Smooth muscle cell of the brain vasculature (primary cell): ENCODE data around the gene SPAG16.
"Not testable (repeated sequence)": the region's sequence is repeated elsewhere in the genome, so short reads cannot be mapped to it uniquely, and the experiment has no call there.

Experiments
- DNase-seq: peaks from one replicate; pipeline ENCODE4 v3.0.0-alpha.2; 2012; ENCODE audit warnings: low read depth, low spot score

SPAG16 gene

GRCh38 chr2:213545481-213545880 is 261.2 kb downstream of the SPAG16 start:
- DNase-seq, result no peak

DNA sequence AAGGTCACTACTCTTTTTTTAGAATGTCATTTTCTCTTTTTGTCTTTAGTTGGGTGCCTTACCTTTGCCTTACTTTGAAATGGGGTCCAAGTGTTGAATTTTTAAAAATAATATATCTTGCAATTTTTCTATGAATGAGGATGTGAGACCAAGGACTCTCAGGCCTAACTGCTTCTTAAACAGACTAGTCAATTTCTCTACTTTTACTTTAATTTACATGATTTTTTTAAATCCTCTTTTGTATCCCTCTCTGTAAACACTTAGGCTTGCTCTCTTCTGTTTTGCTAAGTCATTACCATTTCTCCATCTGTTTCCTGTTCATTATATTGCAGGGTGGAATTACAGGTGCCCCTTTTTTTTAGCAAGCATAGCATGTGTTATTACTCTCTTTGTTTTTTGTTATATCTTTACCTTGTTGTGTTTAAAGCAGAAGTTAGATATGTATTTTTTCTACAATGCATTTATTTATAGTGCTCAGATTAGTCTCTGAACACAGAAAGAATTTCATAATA is 261.8 kb downstream of the SPAG16 start:
- DNase-seq, result no peak

DNA sequence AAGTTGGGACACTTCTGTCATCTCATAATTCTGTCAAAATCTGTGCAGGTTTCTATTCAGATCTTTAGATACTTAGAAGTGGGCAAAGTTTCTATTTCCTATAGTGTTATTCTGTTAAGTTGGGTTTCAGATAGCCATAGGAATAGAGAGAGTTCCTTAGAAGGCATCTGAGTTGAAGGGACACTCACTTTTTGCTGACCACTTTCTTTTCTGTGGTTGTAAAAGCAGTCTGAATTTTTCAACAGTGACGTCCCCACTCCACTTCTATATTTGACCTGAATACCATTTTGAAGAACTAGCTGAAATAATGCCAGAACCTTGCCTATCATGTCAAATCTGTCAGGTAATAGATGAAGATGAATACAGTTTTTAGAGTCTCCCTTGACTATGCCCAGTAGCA is 267.3 kb downstream of the SPAG16 start:
- DNase-seq, result no peak

DNA sequence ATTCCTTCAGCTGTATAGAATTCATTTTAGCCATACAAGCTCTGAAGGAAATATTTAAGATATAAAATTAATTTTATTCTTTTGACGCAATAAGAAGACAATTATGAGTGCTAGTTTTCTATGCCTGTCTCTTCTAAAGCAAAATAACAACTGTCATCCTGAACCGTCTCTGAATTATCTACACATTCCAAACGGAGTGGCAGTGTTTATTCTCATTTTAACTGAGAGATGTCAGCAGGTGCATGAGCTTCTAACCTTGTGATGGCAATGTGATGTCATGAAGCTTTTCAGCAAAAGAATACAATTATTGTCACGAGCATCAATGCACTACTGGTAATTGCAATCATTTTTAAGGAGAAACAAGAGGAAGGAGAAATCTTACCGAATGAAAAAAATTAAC is 274.8 kb downstream of the SPAG16 start:
- no peak for DNase-seq

DNA sequence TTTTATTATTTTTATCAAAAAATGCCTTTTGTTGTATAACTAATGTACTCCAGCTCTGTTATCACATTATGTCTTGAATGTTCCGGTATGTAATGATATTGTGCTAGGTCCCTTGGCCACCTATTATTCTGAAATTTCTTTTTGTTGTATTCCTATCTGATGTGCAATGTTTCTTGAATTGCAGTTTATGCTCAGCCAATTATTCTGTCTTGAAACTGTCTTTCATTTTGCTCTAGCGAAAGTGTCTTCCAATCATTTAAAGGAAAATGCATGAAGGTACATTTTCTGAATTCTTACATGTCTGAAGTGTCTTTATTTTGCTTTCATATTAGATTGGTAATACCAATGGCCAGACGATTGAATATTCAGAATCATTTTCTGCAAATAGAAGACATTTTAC is 277.5 kb downstream of the SPAG16 start:
- no peak for DNase-seq

DNA sequence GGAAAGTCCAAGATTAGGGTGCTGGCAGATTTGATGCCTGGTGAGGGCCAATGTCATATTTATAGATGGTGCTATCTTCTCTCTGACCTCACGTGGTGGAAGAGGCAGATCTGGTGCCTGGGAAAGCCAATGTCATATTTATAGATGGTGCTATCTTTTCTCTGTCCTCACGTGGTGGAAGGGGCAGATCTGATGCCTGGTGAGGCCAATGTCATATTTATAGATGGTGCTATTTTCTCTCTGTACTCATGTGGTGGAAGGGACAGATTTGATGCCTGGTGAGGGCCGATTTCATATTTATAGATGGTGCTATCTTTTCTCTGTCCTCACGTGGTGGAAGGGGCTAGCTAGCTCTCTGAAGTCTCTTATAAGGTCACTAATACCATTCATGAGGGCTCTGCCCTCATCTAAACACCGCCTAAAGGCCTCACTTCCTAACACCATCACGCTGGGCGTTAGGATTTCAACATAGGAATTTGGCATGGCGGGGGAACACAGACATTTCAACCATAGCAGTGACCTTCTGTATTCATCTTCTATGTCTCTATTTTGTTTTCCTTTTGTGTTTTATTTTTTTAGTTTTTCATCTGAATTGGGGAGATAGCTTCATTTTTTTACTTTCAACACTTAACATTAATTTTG is 278.4 kb downstream of the SPAG16 start:
- DNase-seq, result no peak

GRCh38 chr2:213566846-213567245 is 282.6 kb downstream of the SPAG16 start:
- no peak for DNase-seq

GRCh38 chr2:213609570-213610170 is 325.4 kb downstream of the SPAG16 start:
- DNase-seq, result no peak

DNA sequence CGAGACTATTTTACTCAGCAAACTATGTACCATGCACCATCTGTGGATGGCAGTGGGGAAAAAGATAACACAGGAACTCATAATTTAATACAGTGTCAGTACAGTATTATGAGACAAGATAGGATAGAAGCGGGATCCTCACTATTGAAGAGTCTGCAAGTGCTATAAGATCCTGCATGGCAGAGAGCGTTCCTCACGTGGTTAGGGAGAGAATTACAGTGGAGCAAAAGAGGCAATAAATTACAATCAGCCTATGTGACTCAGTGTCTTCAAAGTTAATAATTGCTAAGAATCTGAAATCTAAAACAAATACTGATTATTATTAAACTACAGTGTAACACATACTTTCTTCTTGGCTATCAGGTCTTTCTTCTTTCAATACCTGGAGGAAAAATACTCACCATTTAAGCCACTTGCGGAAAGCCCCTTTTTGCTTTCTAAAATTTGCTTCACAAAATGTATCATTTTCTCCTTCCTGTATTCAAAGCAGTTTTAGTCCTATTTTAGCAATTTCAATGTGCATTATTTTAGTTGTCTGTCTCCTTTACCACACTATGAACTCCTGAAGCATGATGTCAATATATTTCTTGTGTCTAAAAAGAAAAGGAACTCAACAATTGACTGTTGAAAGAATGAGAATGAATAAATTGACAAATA is 342.9 kb downstream of the SPAG16 start:
- no peak for DNase-seq

DNA sequence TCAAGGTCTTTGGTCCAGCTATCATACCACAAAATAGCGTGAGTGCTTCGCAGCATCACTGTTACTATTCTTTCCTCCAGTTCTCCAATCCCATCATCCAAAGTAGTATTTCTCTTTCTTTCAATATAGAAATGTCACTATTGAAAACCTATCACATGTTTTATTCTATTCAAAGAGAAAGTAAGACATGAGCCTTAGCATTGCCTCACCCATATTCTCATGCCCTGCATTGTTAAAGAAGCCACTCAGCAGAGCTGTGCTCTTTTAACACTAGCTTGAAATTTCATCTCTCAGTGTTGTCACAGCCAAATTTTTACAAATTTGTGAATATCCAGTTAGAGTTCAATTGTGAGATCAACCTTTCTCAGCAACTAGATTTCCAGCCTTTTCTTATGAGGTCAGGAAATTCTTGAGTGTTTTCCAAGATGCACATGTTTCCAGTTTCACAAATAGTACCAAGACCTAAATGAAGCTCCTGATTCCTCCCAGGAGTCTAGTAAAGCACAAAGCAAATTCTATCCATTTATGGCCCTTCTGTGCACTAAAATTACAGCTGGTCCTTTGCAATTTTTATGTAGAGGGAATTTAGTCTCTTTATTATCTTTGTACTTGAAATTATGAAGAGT is 343.7 kb downstream of the SPAG16 start:
- no peak for DNase-seq

DNA sequence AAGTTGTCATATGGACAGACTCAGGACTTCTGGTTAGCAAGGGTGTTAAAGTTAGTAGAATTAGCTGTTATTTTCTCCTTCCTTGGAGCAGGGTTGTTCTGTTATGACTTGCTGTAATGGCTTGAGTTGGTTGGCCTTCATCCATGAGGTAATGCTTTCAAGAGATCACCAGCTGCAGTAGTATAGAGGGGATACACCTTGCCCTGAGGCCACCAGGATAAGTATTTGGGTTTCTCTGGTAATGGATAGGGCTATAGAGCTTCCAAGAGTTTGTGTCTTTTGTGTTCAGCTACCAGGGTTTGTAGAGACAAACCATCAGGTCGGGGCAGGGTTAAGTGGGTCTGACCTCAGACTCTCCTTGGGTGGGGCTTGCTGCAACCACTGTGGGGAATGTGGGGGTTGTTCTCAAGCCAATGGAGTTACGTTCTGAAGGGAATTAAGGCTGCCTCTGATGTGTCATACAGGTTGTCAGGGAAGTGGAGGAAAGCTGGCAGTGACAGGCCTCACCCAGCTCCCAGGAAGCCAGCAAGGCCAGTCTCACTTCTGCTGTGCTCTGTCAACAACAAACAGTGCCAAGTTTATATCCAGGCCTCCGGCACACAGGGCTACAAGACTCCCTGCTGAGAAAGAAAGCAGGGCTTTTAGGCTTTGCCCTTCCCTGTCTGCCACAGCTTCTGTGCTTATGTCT is 356.6 kb downstream of the SPAG16 start:
- no peak for DNase-seq

DNA sequence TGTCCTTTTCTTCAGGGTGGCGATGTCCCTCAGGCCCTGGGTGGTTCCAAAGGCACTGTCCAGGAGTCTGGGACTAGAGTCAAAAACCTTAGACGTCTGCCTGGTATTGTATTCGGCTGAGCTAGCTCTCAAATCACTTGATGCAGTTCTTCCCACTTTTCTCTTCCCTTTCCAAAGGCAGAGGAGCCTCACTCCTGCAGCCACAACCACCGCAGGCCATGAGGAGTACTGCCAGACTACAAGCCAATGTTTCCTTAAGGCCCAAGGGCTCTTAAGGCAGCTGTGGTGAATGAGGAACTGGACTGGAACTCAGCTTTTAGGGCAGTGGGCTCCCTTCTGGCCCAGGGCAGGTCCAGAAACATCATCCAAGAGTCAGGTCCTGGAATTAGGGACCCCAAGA is 360.7 kb downstream of the SPAG16 start:
- no peak for DNase-seq

DNA sequence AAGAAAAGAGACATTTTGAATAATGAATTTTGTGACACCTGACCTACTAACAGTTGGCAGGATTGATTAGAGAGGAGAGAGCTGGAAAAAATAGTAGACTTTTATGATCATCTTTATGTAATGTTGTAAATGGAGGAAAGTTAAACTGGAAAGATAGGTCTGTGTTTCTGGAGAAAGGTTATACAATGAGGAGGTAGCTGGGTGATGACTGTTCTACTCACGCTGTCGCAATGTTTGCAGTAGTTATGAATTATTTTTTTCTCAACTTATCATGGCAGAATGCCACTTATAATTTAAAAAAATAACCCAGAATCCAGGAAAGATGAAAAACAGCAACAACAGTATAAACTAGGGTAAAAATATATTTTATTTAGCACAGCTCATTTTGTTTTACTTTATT is 364.9 kb downstream of the SPAG16 start:
- no peak for DNase-seq

DNA sequence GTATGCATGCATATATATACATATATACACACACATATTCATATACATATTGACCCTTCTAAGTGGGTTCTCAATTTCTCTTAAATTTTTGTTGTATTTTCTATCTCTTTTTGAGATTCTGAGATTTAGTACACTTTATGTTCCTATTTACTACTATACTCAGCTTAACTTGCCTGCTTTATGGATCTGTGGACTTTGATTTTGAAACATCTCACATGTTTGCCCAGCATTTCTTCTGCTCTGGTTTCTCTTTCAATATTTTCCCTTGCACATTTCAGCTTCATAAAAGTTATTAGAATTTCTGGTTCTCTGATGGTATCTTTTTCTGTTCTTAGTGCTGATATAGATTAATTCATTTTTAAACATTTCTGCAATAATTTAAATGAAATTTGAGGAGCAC is 380.6 kb downstream of the SPAG16 start:
- DNase-seq, result no peak

DNA sequence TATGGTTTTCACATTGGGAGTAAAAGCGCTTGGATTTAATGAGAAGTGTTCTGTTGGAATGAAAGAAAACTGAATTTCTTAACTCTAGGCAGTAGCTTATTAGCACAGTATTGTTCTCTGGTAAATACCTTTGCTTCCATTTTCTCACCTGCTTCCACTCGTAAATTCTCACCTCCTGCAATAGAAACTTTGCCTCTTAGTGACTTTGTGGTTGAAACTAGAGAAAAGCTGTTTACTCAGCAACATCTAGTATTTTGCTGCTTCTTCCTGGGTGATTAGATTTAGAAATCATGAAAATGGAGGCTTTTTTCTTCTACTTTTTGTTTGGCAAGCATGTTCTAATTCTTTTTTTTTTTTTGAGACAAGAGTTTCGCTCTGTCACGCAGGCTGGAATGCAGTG is 385.4 kb downstream of the SPAG16 start:
- DNase-seq, result no peak

DNA sequence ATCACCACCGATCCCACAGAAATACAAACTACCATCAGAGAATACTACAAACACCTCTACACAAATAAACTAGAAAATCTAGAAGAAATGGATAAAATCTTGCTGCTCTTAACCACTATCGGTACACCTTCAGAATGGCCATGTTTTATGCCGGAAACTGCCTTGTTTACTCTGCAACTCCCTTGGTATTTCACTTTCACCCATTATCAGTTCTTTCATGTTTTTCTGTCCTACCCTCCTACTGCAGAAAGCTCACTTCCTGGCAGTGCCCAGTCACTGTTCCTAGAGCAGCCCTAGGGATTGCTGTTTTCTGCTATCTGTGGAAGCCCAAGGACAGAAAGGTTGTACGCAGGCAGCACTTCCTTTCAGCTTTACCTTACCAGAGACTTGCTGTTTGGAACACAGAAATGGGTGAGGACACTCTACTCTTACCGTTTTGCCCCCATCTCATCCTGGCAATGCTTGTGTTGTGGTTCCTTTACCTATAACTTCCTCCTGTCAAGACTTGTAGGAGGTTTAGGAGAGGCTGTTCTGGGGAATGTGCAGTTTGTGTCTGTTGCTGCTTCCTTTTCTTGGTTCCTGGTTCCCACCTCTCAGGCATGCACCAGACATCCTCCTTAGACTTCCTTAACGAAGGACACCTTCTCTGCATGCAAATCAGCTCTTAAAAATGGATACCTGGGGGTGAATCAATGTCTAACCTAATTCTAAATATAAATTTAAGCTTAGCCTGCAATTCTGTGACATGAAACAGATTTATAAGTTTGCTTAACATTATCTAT is 394.4 kb downstream of the SPAG16 start:
- DNase-seq, result no peak

- no peak for DNase-seq
Measured at GRCh38 chr2:213679894-213680293, 395.6 kb downstream of the SPAG16 start.

DNA sequence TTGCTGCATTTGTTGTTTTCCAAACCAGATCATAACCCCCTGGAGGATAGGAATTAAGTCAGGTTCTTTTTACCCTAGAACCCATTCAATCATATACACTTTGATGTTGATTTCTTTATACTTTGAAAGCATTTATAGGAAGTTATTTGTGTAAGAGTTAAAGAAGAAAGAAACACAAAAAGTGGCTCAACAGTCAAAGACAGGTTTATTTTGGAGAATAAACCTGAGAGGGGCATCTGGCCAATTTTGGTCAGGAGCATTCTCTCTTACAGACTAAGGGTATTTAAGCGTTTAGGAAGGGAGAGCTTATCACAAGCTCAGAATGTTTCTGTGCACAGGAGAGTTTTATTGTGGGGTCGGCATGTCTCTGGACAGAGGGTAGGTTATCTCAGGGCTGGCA is 398.0 kb downstream of the SPAG16 start:
- no peak for DNase-seq

DNA sequence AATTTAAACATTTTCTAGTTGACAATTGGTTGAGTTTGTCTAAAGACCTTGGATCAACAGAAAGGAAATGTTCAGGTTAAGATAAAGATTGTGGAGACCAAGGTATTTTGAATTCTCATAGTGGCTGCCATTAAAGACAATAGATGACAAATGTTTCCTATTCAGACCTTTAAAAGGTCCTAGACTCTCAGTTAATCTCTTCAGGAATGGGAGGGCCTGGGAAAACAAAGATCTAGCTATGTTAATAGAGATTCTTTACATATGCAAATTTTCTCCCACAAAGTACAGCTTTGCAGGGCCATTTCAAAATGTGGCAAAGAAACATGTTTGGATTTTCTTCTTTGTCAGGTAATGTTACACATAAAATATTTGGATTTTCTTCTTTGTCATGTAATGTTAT is 403.9 kb downstream of the SPAG16 start:
- DNase-seq, result no peak

- DNase-seq, result not testable (repeated sequence)
Measured at GRCh38 chr2:213688825-213689224, 404.6 kb downstream of the SPAG16 start.

DNA sequence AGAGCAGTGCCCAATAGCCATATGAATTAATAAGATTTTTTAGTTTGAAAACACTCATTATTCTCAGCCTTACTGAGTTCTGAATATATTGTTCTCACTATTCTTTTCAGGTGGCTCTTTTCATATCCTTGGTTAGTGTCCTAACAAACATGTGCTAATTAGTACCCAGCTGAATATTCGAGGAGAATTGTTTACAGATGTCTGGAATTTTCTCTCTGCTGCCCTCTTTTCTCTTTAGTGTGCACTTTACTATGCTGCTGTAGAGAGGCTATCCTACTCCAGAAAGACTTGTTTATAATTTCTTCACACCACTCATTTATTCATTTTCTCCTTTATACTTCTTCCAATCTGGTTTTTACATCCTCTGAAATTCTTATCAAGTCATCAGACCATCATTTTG is 405.3 kb downstream of the SPAG16 start:
- DNase-seq, result no peak
